Dedifferentiated amniotic fluid mesenchymal stem cell (primary cell): ENCODE data around the gene FBXL19.

Experiments
- DNase-seq: peaks from one replicate; pipeline ENCODE4 v3.0.0-alpha.2; 2016; ENCODE audit errors: extremely low spot score

FBXL19 gene

GRCh38 chr16:30944352-30944751, 21.0 kb downstream of the FBXL19 start:
- no peak for DNase-seq

- DNase-seq = no peak
Measured at GRCh38 chr16:30946671-30947540, 23.5 kb downstream of the FBXL19 start.

GRCh38 chr16:30947541-30947858, 24.1 kb downstream of the FBXL19 start:
- DNase-seq = no peak

- peak; percentile 96 for DNase-seq
Measured at GRCh38 chr16:30947859-30948666, 24.7 kb downstream of the FBXL19 start.

- no peak for DNase-seq
Measured at GRCh38 chr16:30948667-30949649, 25.6 kb downstream of the FBXL19 start, which contains the start of gene ORAI3. Gene ORAI3 (plus strand): TSS chr16:30949068. CDS start chr16:30949290, 222 bp downstream.

GRCh38 chr16:30949650-30950515, 26.5 kb downstream of the FBXL19 start:
- peak; percentile 60 for DNase-seq

GRCh38 chr16:30950516-30951065, 27.2 kb downstream of the FBXL19 start:
- DNase-seq = no peak

- no peak for DNase-seq
Measured at GRCh38 chr16:30951193-30951592, 27.8 kb downstream of the FBXL19 start.

- DNase-seq = peak; percentile 70
Measured at GRCh38 chr16:30951750-30952149, 28.4 kb downstream of the FBXL19 start.

- DNase-seq = no peak
Measured at GRCh38 chr16:30953111-30953510, 29.7 kb downstream of the FBXL19 start.

GRCh38 chr16:30953511-30954124, 30.2 kb downstream of the FBXL19 start:
- DNase-seq = peak; percentile 34

- no peak for DNase-seq
Measured at GRCh38 chr16:30954993-30955392, 31.6 kb downstream of the FBXL19 start.

- peak; percentile 63 for DNase-seq
Measured at GRCh38 chr16:30956601-30957455, 33.5 kb downstream of the FBXL19 start.

- DNase-seq = peak; percentile 94
Measured at GRCh38 chr16:30957456-30958174, 34.2 kb downstream of the FBXL19 start, which contains the start of gene SETD1A. Gene SETD1A (plus strand): TSS chr16:30957754. CDS start chr16:30958732, 978 bp downstream.

- peak; percentile 21 for DNase-seq
Measured at GRCh38 chr16:30958175-30959079, 35.1 kb downstream of the FBXL19 start.

- no peak for DNase-seq
Measured at GRCh38 chr16:30961384-30961783, 38.0 kb downstream of the FBXL19 start.

- no peak for DNase-seq
Measured at GRCh38 chr16:30963925-30964511, 40.6 kb downstream of the FBXL19 start.
